ENCODE results near the gene KIR2DL3. TPM values are rescaled to one million over a fixed set of nuclear protein-coding genes. Genes with fewer than 3 reads are reported as not detected.
"Not testable (repeated sequence)": the region's sequence is repeated elsewhere in the genome, so short reads cannot be mapped to it uniquely, and the experiment has no call there.

KIR2DL3 gene
- total and polyA plus RNA-seq, 4 donors: not detected

DNA sequence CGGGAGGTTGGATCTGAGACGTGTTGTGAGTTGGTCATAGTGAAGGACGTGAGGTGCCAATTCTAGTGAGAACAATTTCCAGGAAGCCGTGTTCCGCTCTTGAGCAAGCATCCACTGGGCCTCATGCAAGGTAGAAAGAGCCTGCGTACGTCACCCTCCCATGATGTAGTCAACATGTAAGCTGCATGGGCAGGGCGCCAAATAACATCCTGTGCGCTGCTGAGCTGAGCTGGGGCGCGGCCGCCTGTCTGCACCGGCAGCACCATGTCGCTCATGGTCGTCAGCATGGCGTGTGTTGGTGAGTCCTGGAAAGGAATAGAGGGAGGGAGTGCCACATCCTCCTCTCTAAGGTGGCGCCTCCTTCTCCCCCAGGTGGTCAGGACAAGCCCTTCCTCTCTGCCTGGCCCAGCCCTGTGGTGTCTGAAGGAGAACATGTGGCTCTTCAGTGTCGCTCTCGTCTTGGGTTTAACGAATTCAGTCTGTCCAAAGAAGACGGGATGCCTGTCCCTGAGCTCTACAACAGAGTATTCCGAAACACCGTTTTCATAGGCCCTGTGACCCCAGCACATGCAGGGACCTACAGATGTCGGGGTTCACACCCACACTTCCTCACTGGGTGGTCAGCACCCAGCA, 47.9 kb downstream of the KIR2DL3 start:
- 83% methylated on average over 16 of the region's 24 CpGs for WGBS (ENCODE audit: insufficient coverage)

DNA sequence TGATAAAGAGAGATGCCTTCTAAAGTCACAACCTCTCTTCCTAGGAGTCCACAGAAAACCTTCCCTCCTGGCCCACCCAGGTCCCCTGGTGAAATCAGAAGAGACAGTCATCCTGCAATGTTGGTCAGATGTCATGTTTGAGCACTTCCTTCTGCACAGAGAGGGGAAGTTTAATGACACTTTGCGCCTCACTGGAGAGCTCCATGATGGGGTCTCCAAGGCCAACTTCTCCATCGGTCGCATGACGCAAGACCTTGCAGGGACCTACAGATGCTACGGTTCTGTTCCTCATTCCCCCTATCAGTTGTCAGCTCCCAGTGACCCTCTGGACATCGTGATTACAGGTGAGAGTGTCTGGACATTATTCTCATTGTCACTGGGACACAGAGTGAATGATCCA, 49.8 kb downstream of the KIR2DL3 start:
- not testable (repeated sequence) for H3K27ac ChIP-seq (ENCODE audit: low read depth, low read length); H3K27me3 ChIP-seq (ENCODE audit: control insufficient read depth, insufficient read depth, low read length); H3K4me1 ChIP-seq (ENCODE audit: control insufficient read depth, insufficient read depth, low read length); DNase-seq (ENCODE audit: low read depth in 4 of 6, low spot score in 6 of 6); H3K4me3 ChIP-seq (ENCODE audit: low read depth, low read length); H3K9me3 ChIP-seq (ENCODE audit: control insufficient read depth, insufficient read depth, low read length); H3K36me3 ChIP-seq (ENCODE audit: control insufficient read depth, insufficient read depth, low read length)
- 78% methylated on average over 6 of the region's 6 CpGs for WGBS (ENCODE audit: insufficient coverage)

More for the DNA sequence above, 47.9 kb downstream of the KIR2DL3 start:
- H3K36me3 ChIP-seq (ENCODE audit: control insufficient read depth, insufficient read depth, low read length); H3K27ac ChIP-seq (ENCODE audit: low read depth, low read length); H3K9me3 ChIP-seq (ENCODE audit: control insufficient read depth, insufficient read depth, low read length); DNase-seq (ENCODE audit: low read depth in 4 of 6, low spot score in 6 of 6); H3K27me3 ChIP-seq (ENCODE audit: control insufficient read depth, insufficient read depth, low read length); H3K4me3 ChIP-seq (ENCODE audit: low read depth, low read length); H3K4me1 ChIP-seq (ENCODE audit: control insufficient read depth, insufficient read depth, low read length): not testable (repeated sequence)

DNA sequence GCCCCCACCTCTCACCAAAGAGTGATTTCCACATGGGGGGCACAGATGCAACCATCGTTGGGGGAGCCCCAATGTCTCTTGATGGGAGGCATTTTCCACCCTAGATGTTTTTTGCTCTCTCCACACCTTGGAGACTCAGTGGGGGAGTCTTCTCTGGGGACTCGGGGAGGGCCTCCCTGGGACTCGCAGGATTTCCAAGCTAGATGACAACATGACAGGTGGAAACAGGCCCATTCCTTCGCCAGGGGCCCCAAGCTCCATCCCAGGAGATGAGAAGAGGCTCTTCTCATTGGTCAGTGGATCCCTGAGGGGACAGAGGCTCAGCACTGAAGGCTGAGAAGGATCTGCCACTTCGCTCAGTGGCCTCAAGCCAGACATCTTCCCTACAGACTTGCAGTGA, 52.4 kb downstream of the KIR2DL3 start:
- Histone ChIP-seq H3K27me3 (ENCODE audit: control insufficient read depth, insufficient read depth, low read length) (no peaks in the 10 kb centered on the region), H3K36me3 (ENCODE audit: control insufficient read depth, insufficient read depth, low read length) (no peaks in the 10 kb centered on the region), H3K9me3 (ENCODE audit: control insufficient read depth, insufficient read depth, low read length) (no peaks in the 10 kb centered on the region), H3K4me3 (ENCODE audit: low read depth, low read length) (no peak overlapping the region), H3K27ac (ENCODE audit: low read depth, low read length) (no peak overlapping the region), H3K4me1 (ENCODE audit: control insufficient read depth, insufficient read depth, low read length) (no peaks in the 10 kb centered on the region)
- no peak for DNase-seq (ENCODE audit: low read depth in 4 of 6, low spot score in 6 of 6)
- WGBS (ENCODE audit: insufficient coverage): 56% methylated on average over 4 of the region's 5 CpGs

DNA sequence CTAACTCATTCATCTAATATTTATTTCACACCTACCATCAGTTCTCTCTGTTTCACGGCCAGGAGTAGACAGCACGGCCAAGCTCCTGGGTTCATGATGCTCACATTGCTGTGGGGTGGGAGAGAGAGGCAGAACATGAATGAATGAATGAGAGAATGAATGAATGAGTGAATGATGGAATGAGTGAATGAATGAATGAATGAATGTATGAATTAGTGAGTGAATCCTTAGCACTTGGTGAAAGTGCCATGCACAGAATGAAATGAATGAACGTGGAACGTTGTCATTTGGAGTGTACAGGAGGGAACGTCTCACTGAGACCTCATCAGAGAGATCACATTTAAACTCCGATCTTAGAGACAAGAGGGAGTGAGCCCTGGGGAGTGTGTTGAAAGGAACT, 53.2 kb downstream of the KIR2DL3 start:
- 82% methylated on average over 5 of the region's 6 CpGs for WGBS (ENCODE audit: insufficient coverage)
- no peaks in the 10 kb centered on the region for H3K9me3 ChIP-seq (ENCODE audit: control insufficient read depth, insufficient read depth, low read length)
- no peaks in the 10 kb centered on the region for H3K27me3 ChIP-seq (ENCODE audit: control insufficient read depth, insufficient read depth, low read length)
- DNase-seq (ENCODE audit: low read depth in 4 of 6, low spot score in 6 of 6): no peak
- no peaks in the 10 kb centered on the region for H3K4me1 ChIP-seq (ENCODE audit: control insufficient read depth, insufficient read depth, low read length)
- H3K27ac ChIP-seq (ENCODE audit: low read depth, low read length): no peak overlapping the region
- no peaks in the 10 kb centered on the region for H3K36me3 ChIP-seq (ENCODE audit: control insufficient read depth, insufficient read depth, low read length)
- no peak overlapping the region for H3K4me3 ChIP-seq (ENCODE audit: low read depth, low read length)

DNA sequence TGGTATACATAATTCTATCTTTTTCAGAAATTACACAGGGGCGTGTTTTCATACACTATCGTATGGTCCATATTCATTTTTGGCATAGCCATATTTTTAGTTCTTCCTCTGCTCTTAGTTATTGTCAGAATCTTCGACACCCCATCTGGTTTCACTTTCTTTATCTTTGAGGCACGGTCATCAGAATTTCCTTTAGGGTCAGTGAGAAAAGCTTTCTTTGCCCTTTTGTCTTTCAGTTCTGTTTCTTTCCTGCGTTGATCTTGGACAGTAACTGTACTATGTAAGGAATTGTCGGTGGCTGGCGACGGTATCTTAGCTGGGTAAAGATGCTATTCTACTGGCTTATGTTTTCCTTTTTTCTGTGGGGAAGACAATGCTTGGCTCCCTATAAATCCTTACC, 54.5 kb downstream of the KIR2DL3 start:
- Histone ChIP-seq H3K27me3 (ENCODE audit: control insufficient read depth, insufficient read depth, low read length) (no peaks in the 10 kb centered on the region), H3K4me1 (ENCODE audit: control insufficient read depth, insufficient read depth, low read length) (no peaks in the 10 kb centered on the region), H3K27ac (ENCODE audit: low read depth, low read length) (no peak overlapping the region), H3K9me3 (ENCODE audit: control insufficient read depth, insufficient read depth, low read length) (no peaks in the 10 kb centered on the region), H3K36me3 (ENCODE audit: control insufficient read depth, insufficient read depth, low read length) (no peaks in the 10 kb centered on the region), H3K4me3 (ENCODE audit: low read depth, low read length) (no peak overlapping the region)
- DNase-seq (ENCODE audit: low read depth in 4 of 6, low spot score in 6 of 6): no peak
- 60% methylated on average over 1 of the region's 8 CpGs for WGBS (ENCODE audit: insufficient coverage)

DNA sequence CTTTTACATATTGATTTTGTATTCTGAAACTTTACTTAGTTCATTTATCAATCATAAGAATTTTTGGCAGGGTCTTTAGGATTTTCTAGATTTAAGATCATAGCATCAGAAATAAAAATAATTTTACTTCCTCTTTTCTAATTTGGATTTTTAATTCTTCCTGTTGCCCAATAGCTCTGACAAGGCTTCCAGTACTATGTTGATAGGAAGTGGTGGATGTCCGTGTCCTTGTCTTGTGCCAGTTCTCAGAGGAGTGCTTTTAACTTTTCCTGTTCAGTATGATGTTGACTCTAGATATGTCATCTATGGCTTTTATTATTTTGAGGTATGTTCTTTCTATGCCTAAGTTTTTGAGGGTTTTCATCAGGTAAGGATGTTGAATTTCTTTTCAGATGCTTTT, 57.4 kb downstream of the KIR2DL3 start:
- H3K36me3 ChIP-seq (ENCODE audit: control insufficient read depth, insufficient read depth, low read length): no peaks in the 10 kb centered on the region
- WGBS (ENCODE audit: insufficient coverage): 64% methylated on average over 1 of the region's 1 CpG
- no peak overlapping the region for H3K27ac ChIP-seq (ENCODE audit: low read depth, low read length)
- H3K27me3 ChIP-seq (ENCODE audit: control insufficient read depth, insufficient read depth, low read length): no peaks in the 10 kb centered on the region
- H3K4me1 ChIP-seq (ENCODE audit: control insufficient read depth, insufficient read depth, low read length): no peaks in the 10 kb centered on the region
- no peak overlapping the region for H3K4me3 ChIP-seq (ENCODE audit: low read depth, low read length)
- no peak for DNase-seq (ENCODE audit: low read depth in 4 of 6, low spot score in 6 of 6)
- H3K9me3 ChIP-seq (ENCODE audit: control insufficient read depth, insufficient read depth, low read length): peaks cover 1% of the 10 kb centered on the region

Small RNAs within 50 kb of the gene (small RNA-seq; reads per million reads assigned to genes)
- gene AC245128.2 (ENCODE audit: low replicate concordance) (not detected), gene KIR3DP1 (ENCODE audit: low replicate concordance) (not detected)

Other genes with a start within 250 kb of the KIR2DL3 start
- not detected for gene LAIR2, start 235.7 kb upstream of the KIR2DL3 start, total RNA-seq
- not detected for gene LAIR2, start 235.7 kb upstream of the KIR2DL3 start, polyA plus RNA-seq (ENCODE audit: insufficient read length in 2 of 2)
- gene LILRA2, start 164.7 kb upstream of the KIR2DL3 start, total RNA-seq: 1 to 10 TPM in 1 of 2 donors, under 1 TPM in 1; 0.99 to 1.3 TPM
- 1 to 10 TPM; 1.5 to 1.8 TPM for gene LILRA2, start 164.7 kb upstream of the KIR2DL3 start, polyA plus RNA-seq (ENCODE audit: insufficient read length in 2 of 2)
- gene LILRA1, start 144.9 kb upstream of the KIR2DL3 start, total RNA-seq: under 1 TPM; 0.83 to 0.99 TPM
- 1 to 10 TPM in 1 of 2 donors, under 1 TPM in 1; 0.72 to 1.4 TPM for gene LILRA1, start 144.9 kb upstream of the KIR2DL3 start, polyA plus RNA-seq (ENCODE audit: insufficient read length in 2 of 2)
- 1 to 10 TPM in 1 of 2 donors, under 1 TPM in 1; 0.66 to 1.1 TPM for gene LILRB1, start 108.0 kb upstream of the KIR2DL3 start, total RNA-seq
- 1 to 10 TPM; 2.0 to 3.2 TPM for gene LILRB1, start 108.0 kb upstream of the KIR2DL3 start, polyA plus RNA-seq (ENCODE audit: insufficient read length in 2 of 2)
- gene LILRB4, start 75.5 kb upstream of the KIR2DL3 start, total RNA-seq: 1 to 10 TPM; 3.5 to 4.9 TPM
- 10 to 100 TPM; 11.8 to 15.5 TPM for gene LILRB4, start 75.5 kb upstream of the KIR2DL3 start, polyA plus RNA-seq (ENCODE audit: insufficient read length in 2 of 2)
- not detected for gene KIR3DL3, start 14.1 kb upstream of the KIR2DL3 start, total RNA-seq
- gene KIR3DL3, start 14.1 kb upstream of the KIR2DL3 start, polyA plus RNA-seq (ENCODE audit: insufficient read length in 2 of 2): not detected
- not detected for gene KIR2DL1, start 31.3 kb downstream of the KIR2DL3 start, total RNA-seq
- gene KIR2DL1, start 31.3 kb downstream of the KIR2DL3 start, polyA plus RNA-seq (ENCODE audit: insufficient read length in 2 of 2): not detected
- gene KIR2DL4, start 65.1 kb downstream of the KIR2DL3 start, total RNA-seq: not detected
- not detected for gene KIR2DL4, start 65.1 kb downstream of the KIR2DL3 start, polyA plus RNA-seq (ENCODE audit: insufficient read length in 2 of 2)
- gene KIR3DL1, start 78.0 kb downstream of the KIR2DL3 start, total RNA-seq: not detected
- gene KIR3DL1, start 78.0 kb downstream of the KIR2DL3 start, polyA plus RNA-seq (ENCODE audit: insufficient read length in 2 of 2): under 1 TPM in 1 of 2 donors, not detected in 1; 0.16 TPM
- not detected for gene KIR2DS4, start 94.2 kb downstream of the KIR2DL3 start, total RNA-seq
- gene KIR2DS4, start 94.2 kb downstream of the KIR2DL3 start, polyA plus RNA-seq (ENCODE audit: insufficient read length in 2 of 2): not detected
- gene KIR3DL2, start 111.9 kb downstream of the KIR2DL3 start, total RNA-seq: not detected
- not detected for gene KIR3DL2, start 111.9 kb downstream of the KIR2DL3 start, polyA plus RNA-seq (ENCODE audit: insufficient read length in 2 of 2)
- 1 to 10 TPM in 1 of 2 donors, not detected in 1; 9.1 TPM for gene FCAR, start 135.7 kb downstream of the KIR2DL3 start, total RNA-seq
- gene FCAR, start 135.7 kb downstream of the KIR2DL3 start, polyA plus RNA-seq (ENCODE audit: insufficient read length in 2 of 2): under 1 TPM in 1 of 2 donors, not detected in 1; 0.18 TPM
- gene NCR1, start 167.6 kb downstream of the KIR2DL3 start, total RNA-seq: under 1 TPM in 1 of 2 donors, not detected in 1; 0.17 TPM
- gene NCR1, start 167.6 kb downstream of the KIR2DL3 start, polyA plus RNA-seq (ENCODE audit: insufficient read length in 2 of 2): under 1 TPM in 1 of 2 donors, not detected in 1; 0.14 TPM
- gene NLRP7, start 209.0 kb downstream of the KIR2DL3 start, total RNA-seq: not detected
- gene NLRP7, start 209.0 kb downstream of the KIR2DL3 start, polyA plus RNA-seq (ENCODE audit: insufficient read length in 2 of 2): not detected
- 1 to 10 TPM; 6.3 to 7.2 TPM for gene NLRP2, start 227.9 kb downstream of the KIR2DL3 start, total RNA-seq
- gene NLRP2, start 227.9 kb downstream of the KIR2DL3 start, polyA plus RNA-seq (ENCODE audit: insufficient read length in 2 of 2): 1 to 10 TPM; 3.4 to 9.2 TPM